Frontal cortex (tissue), 4 donors: ENCODE measurements around the gene SPINT2. TPM values are rescaled to one million over a fixed set of nuclear protein-coding genes. Genes with fewer than 3 reads are reported as not detected.
"Not testable (repeated sequence)": the region's sequence is repeated elsewhere in the genome, so short reads cannot be mapped to it uniquely, and the experiment has no call there.

Experiments
- DNase-seq, 2 donors: peaks; one replicate each; pipeline ENCODE4 v3.0.0; 2012; ENCODE audit warnings: low spot score in 2 of 2
- FAIRE-seq: peaks from 2 replicates; lab custom pipeline; 2012; peaks lifted over from hg19 to GRCh38; lab: Jason Lieb, UNC
- total RNA-seq: library from RNA; depleted of rRNA; stranded (reverse); fragments of >200 nt; gene quantifications from one replicate; pipeline ENCODE4 v1.2.3, GENCODE V29; 2014
- donor health status: control.
- donor health status: control.
- donor health status: control.

The SPINT2 gene
- total RNA-seq, 1 donor from 2014 or later = 104 TPM

DNA sequence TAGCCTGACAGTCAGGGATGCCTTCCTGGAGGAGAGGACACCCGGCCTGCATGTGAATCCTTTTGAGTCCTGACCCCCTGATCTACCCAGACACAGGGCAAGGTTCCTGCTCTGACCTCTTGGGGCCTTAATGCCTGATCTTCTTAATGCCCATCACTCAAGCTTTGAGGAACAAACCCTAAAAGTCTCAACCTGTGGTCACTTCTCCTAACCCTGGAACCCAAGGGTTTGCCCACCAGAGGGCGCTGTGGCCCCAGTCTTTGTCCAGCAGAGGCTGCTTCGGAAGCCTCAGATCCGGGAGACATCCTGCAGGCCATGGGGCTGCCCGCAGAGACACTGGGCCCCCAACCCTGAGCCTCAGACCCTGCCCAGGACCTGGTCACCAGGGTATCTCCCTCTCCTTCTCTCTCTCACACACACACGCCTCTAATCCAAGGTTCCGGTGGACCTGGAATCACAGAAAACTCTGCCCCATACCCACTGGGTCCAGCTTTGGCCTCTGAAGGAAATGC, 30.6 kb upstream of the SPINT2 start:
- DNase-seq (peak; percentile 72 to 83), FAIRE-seq (no peak)

DNA sequence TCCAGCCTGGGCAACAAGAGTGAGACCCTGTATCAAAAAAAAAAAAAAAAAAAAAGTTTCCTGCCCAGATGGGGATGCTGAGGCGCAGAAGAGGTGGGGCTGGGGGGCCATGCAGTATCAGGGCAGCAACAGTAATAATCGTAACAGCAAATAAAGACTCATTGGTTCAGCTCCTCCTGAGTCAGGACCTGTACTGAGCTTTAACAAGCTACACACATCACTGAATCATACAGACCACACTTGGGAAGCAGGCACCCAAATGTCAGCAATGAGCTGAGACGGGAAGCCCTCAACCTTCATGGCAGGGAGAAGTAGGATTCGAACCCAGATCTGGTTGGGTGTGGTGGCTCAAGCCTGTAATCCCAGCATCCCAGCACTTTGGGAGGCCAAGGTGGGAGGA, 29.8 kb upstream of the SPINT2 start:
- no peak for FAIRE-seq
- DNase-seq = no peak

DNA sequence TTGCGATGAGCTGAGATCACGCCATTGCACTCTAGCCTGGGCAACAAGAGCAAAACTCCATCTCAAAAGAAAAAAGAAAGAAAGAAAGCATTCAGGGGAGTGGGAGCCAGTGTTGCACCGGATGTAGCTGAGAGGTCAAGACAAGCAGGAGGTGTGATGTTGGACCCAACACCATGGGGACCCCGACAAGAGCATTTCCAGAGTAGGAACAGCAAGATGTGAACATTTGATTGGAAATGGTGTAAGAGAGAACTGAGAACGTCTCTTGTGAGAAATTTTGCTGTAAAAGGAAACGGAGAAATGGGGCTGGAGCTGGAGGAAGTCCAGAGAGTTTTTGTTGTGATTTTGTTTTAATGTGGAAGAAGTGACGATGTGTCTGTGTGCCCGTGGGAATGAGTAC, 24.6 kb upstream of the SPINT2 start:
- FAIRE-seq (no peak), DNase-seq (no peak)

DNA sequence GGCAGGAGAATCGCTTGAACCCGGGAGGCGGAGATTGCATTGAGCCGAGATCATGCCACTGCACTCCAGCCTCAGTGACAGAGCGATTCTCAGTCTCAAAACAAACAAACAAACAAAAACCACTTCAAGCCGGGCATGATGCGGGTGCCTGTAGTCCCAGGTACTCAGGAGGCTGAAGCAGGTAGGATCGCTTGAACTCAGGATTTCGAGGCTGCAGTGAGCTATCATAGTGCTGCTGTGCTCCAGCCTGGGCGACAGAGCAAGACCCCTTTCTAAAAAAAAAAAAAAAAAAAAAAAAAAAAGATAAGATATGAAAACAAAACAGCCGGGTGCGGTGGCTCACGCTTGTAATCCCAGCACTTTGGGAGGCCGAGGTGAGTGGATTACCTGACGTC, 21.1 kb upstream of the SPINT2 start:
- DNase-seq (no peak), FAIRE-seq (no peak)

DNA sequence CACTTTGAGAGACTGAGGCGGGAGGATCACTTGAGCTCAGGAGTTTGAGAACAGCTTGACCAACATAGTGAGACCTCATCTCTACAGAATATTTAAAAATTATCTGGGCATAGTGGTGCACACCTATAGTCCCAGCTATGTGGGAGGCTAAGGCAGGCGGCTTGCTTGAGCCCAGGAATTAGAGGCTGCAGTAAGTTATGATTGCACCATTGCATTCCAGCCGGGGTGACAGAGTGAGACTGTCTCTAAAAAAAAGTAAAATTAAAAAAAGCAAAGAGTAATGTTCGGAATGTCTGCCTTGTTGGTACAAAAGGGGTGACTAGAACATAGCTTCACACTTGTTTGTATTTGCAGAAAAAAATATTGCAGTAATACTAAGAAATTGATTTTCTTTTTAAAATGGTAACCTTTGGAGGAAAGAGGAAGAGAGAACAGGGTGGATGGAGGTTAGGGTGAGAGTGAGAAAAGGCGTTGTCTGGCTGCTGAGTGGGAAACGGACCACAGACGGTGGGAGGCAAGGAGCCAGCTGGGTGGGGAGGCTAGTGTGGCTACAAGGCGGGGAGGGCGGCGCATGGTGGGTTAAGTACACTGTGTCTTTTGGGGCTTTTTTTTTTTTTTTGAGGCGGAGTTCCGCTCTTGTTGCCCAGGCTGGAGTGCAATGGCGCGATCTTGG, 18.4 kb upstream of the SPINT2 start:
- DNase-seq = no peak
- no peak for FAIRE-seq

DNA sequence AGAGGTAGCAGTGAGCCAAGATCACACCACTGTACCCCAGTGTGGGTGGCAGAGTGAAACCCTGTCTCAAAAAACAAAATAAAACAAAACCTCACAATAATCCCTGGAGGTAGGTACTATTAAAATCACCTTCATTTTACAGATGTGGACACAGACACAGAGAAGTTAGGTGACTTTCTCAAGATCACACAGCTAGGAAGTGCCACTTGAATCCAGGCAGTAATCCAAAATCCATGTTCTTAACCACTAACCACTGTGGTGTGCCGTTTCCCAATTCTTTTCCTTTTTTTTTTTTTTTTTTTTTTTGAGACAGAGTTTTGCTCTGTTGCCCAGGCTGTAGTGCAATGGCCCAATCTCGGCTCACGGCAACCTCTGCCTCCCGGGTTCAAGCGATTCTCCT, 17.2 kb upstream of the SPINT2 start:
- FAIRE-seq (no peak), DNase-seq (no peak)

DNA sequence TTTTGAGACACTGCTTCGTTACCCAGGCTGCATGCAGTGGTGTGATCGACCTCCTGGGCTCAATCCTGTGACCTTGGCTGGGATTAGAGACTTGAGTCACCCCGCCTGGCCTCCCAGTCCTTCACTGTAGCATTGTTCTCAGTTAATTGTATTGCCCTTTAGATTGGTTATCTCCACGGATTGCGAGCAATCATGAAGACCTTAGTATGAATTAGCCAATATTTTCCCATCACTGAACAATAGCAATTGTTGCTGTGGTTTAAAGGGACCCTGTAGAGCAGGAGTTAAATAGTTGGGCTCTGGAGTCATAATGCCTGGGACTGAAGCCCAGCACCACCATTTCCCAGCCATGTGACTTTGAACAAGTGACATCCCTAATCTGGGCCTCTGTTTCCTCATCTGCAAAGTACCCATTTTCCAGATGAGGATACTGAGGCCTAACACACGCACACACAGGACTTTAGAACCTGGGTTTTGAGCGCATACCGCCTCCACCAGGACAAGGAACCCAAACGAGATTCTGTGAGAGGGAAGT, 16.6 kb upstream of the SPINT2 start:
- FAIRE-seq = no peak
- no peak for DNase-seq

DNA sequence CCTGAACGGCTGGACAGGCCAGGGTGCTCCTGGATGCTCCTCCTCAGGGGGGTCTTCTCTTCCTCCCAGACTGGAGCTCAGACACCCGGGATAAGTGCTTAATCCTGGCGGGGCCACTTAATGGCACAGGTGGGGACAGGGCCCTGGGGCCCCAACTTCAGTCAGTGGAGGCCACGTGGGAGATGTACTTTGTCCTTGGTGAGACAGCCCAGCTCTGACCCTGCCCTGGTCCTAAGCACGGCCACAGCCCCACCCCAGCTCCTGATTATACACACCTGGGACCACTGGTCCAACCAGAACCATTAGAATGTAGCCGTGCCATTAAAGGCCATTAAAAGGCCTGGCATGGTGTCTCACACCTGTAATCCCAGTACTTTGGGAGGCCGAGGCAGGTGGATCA, 16.0 kb upstream of the SPINT2 start:
- FAIRE-seq = no peak

DNA sequence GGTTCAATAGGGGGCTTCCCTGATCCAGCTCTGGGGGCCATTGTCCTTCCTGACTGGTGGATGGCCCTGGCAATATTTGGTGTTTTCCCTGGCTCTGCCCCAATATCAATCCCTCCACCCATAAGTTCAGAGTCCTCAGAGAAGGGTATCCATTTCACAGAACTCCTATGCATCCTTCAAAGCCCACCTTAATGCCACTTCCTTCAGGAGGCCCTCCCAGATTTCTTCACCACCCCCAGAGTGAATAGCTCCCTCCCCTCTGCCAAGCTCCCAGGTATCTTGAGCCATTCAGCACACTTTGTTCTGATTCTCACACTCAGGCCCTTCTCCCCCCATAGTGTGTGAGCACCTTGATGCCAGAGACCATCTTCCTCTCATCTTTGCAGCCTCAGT, 13.9 kb upstream of the SPINT2 start:
- FAIRE-seq = no peak

More for the DNA sequence above, 16.0 kb upstream of the SPINT2 start:
- DNase-seq = no peak

DNA sequence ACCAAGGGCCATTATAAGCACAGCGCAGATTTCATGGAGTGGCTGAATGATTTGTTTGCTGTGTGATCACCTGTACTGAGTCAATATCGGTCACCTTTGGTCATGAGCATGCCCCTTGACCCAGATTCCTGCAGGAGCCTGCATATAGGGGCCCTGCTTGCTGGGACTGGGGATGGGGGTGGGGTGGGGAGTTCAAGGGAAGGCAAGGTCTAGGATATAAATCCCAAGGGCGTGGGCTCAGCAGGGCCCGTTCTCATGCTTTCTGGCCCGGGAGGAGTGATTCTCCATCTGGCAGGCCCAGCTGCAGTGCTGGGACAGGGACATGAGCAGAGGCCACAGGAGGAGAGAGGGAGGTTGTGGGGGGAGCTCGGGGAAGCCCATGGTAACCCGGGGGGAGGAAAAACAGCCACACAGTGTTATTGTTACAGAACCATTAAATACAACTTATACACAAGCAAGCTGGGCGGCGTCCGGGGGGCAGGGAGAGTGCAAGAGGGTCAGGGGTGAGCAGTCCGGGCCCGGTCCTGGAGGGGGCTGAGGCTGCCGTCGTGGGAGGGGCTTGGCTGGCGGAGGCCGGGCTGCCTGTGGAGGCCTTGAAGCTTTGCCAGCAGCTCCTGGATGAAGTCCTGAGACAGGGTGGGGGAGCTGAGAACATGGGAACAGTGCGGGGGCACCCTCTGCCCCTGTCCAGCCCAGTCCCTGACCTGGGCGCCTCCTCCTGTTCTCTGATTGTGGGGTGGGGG, 13.4 kb upstream of the SPINT2 start:
- DNase-seq = peak in 1 of 2 donors; percentile 49
- FAIRE-seq = no peak

More for the DNA sequence above, 13.9 kb upstream of the SPINT2 start:
- no peak for DNase-seq

DNA sequence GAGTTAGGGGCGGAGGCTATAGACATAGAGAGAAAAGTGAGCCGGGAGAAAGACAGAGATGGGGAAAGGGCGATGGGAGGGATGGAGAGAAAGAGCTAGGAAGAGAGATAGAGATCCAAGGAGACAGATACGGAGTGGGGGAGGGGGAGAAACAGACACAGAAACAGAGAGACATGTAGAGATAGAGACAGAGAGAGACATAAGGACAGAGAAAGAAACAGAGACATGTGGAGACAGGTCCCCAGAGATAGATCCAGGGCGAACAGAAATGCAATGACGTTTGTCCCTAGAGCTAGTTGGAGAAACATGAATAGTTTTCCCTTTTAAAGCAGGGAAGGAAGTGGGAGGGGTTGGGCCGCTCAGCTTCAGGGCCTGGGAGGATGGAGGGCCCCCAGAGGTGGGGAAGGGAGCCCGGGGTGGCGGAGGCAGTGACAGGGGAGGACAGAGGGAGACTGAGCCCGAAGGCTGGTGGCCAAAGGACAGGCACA, 12.8 kb upstream of the SPINT2 start:
- FAIRE-seq = no peak

DNA sequence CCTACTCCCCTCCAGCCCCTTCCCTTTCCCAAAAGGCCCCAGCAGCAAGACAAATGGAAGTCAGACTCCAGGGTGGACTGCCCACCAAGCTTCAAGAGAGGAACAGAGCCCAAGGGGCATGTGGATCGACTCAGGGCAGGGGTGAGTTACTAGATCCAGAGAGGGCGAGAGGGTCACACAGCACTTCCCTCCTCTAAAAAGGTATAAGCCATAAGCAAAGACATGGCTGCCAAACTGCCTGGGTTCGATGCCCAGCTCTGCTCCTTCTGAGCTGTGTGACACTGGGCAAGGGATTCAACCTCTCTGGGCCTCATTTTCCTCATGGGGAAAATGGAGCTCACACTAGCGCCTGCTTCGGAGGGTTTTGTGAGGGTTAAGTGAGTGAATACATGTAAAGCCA, 12.0 kb upstream of the SPINT2 start:
- FAIRE-seq = no peak
- DNase-seq = no peak

More for the DNA sequence above, 12.8 kb upstream of the SPINT2 start:
- DNase-seq = peak in 1 of 2 donors; percentile 52

DNA sequence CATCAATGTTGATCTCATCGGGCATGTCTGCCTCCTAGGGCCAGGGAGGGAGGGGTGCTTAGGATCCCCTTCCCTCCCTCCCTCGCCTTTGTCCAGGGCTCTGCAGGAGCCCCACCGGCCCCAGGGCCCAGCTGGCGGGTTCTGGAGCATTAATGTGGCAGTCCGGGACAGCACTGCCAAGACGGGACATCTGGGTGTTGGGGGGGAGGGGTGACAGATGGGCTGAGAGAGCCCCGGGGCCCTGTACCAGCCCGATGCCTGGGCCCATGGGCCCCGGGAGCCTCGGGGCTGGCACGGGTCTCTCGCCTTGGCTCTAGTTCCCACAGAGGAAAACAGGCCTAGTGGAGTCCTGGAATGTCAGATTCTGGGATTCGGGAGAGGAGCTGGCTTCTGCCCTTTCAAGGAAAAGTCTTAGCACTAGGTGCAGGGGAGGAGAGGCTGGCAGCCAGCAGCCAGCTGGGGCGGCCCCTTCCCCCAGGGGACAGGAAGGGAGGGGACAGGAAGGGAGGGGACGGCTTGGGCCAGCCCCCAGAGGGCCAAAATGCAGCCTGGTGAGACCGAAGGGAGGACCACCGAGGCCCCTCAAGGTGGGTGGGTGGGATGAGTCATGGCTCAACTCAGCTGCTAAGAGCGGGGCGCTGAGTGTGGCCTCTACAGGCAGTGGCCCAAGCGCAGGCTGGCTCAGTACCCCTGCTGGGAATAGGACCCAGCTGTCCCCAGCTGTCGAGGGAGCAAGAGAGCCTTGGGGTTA, 11.3 kb upstream of the SPINT2 start:
- no peak for FAIRE-seq

DNA sequence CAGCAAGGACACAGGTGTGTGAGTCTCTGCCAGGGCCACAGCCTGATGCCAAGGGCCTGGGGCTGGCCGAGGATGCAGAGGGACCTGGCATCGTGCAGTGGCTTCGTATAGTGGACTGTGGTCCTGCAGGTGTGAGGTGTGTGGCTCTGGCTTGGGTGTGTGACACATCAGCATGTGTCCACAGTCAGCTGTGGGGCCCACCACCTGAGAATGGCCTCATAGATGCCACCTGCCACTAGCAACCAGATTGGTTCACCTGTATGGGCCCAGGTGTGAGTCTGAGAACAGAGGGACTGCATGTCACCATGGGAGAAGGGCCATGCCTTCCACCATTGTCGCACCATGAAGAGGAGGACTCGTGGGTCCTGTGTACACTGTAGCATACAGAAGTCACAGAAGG, 10.6 kb upstream of the SPINT2 start:
- FAIRE-seq = no peak

More for the DNA sequence above, 11.3 kb upstream of the SPINT2 start:
- peak in 1 of 2 donors; percentile 74 for DNase-seq

DNA sequence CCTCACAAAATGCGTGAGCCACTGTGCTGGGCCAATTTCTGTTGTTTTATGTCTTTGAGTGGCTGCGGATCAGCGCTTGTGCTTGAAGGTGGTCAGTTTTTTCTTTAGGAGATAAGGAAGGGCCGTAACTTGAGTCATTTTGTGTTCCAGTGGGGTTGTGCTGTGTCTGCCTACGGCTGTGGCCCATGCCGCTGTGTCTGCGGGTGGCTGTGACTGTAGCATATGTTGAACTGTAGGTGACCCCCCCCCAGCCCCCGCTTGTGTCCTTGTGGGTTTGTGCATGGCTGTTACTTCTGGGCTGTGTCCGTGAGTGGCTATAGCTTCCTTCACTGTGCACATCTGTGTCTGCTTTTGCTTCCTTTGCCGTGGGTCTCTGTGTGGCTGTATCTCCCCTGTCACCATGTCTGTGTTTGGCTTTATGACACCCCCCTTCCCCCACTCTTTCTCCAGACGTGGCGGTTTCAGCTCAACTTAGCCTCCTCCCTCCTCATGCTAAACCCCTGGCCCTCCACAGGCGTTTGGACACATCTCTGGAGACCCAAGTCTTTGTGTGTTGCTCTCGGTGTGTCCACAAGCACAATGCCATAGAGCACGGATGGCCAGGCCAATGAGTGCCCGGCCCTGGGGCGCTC, 8.9 kb upstream of the SPINT2 start:
- DNase-seq = no peak

More for the DNA sequence above, 10.6 kb upstream of the SPINT2 start:
- no peak for DNase-seq

DNA sequence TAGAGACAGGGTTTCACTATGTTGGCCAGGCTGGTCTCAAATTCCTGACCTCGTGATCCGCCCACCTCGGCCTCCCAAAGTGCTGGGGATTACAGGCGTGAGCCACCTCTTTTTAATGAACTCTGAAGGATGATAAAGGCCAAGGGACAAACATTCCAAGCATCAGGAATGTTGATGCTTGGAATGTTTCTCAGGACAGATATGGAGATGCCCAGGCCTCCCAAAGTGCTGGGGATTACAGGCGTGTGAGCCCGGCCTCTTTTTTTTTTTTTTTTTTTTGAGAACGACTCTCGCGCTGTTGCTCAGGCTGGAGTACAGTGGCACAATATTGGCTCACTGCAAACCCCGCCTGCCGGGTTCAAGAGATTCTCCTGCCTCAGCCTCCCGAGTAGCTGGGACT, 2.4 kb upstream of the SPINT2 start:
- FAIRE-seq, DNase-seq: not testable (repeated sequence)

More for the DNA sequence above, 8.9 kb upstream of the SPINT2 start:
- FAIRE-seq = no peak

DNA sequence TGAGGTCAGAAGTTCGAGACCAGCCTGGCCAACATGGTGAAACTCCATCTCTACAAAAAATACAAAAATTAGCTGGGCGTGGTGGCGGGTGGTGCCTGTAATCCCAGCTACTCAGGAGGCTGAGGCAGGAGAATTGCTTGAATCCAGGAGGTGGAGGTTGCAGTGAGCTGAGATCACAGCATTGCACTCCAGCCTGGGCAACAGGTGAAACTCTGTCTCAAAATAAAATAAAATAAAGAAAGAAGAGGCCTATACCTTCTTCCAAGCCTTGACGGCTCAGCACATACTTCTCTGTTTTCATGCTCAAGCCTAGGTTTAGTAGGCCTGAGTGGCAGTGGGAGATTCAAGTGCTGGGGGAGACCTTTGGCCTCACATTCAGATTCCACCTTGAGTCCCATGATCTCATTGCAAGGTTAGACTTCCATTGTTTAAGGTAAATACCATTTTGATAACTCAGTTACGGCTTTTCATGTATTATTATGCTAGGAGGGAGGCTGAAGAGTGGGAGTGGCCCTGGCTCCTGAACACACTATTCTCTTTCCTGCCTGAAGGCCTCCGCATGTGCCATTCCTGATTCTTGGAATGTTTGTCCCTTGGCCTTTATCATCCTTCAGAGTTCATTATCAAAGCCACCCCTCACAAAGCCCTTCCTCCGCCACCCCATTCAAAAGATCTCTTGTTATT, 1.6 kb upstream of the SPINT2 start:
- DNase-seq (no peak), FAIRE-seq (no peak)

DNA sequence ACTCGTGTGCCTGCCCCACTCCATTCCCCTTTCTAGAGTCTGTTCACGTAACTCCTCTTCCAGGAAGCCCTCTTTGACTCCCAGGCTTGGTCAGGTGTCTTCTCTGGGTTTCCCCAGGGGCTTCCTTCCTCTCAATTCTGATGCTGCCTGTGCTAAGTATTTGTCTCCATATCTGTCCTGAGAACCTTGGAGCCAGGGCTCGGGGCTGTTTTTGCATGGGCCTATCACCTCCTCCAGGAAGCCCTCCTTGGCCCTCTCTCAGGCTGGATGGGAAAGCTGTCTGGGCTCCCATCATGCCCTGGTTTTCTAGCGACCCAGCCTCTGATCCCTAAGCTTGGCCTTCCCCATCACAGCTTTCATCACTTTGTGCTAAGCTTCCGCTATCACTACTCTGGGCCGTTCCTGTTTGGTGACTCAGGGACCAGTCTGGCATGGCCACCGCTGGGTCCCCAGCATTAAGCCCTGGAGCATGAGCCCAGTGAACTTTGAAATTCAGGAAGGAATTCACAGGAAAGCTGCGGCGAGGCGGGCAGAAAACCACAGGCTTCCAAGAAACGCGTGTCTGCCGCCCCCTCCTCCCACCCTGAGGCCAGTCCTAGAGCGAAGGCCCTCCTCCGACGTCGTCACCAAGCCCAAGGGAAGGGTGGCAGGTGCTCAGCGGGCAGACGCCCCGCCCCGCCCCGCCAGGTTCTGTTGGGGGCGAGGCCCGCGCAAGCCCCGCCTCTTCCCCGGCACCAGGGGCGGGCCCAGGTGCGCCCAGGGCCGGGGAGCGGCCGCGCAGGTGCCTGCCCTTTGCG, 486 bp upstream of the SPINT2 start:
- DNase-seq = peak; percentile 60 to 64
- no peak for FAIRE-seq
